Endometrial microvascular endothelial cells (primary cell): ENCODE measurements around the gene OVOL3. TPM values are rescaled to one million over a fixed set of nuclear protein-coding genes. Genes with fewer than 3 reads are reported as not detected.
"Not testable (repeated sequence)": the region's sequence is repeated elsewhere in the genome, so short reads cannot be mapped to it uniquely, and the experiment has no call there.

ENCODE experiments used
- in situ Hi-C: cut with HindIII; loops from 2 replicates; pipeline ENCODE4 v1.10.0; 2017; ENCODE audit warnings: low sequenced_read_pairs, low pct_unique_long_range_greater_than_20kb; ENCODE audit errors: inconsistent ontology term
- total RNA-seq: library from RNA; depleted of rRNA; stranded (reverse); fragments of >200 nt; gene quantifications from one replicate; pipeline ENCODE4 v1.2.3, GENCODE V29; 2015; ENCODE audit errors: inconsistent ontology term

The OVOL3 gene
- total RNA-seq, 1 donor from 2014 or later, result not detected

- in situ Hi-C loops, result no loop called here
Observed at GRCh38 chr19:36120092-36120983, 9.4 kb downstream of the OVOL3 start.

DNA sequence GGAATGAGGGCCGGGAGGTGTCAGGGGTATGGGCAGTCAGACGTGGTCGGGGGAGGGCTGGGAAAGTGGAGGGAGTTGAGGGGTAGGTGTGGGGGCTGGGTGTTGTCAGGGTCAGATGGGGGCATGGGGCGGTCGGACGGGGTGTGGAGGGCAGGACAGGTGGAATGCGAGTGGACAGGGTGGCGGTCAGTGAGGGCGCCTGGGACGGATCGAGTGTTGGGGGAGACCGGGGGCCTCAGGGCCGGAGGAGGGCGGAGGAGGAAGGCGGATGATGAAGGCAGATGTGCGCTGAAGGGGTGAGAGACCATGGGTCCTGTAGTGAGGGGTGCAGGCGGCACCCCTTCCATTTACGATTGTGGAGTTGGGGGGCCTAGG is 10.0 kb downstream of the OVOL3 start:
- in situ Hi-C loops, result no loop called here

- in situ Hi-C loops, result no loop called here
Observed at GRCh38 chr19:36121486-36122124, 10.7 kb downstream of the OVOL3 start.

DNA sequence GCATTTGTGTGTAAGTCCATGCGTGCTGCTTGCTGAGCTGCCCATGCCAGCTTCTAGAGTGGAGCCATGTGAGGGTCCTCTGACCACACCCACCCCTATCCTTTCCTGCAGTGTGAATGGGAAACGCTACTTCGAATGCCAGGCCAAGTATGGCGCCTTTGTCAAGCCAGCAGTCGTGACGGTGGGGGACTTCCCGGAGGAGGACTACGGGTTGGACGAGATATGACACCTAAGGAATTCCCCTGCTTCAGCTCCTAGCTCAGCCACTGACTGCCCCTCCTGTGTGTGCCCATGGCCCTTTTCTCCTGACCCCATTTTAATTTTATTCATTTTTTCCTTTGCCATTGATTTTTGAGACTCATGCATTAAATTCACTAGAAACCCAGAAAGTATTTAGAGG is 14.6 kb downstream of the OVOL3 start:
- in situ Hi-C loops, result no loop called here

DNA sequence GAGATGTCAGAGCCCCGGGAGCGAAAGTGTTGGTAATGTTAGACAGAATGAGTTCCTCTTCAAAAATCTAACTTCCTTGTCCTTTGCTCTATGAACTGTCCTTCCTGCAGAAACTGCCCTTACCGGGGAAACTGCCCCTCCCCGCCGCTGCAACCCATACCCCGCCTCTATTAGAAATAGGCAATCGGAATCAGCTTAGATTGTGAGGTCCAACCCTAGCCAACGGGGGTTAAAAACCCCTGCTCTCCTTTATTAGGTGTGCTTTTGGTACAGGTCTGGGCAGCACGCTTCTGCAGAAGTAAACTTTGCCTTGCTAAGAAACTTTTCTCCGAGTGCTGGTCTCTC is 17.4 kb downstream of the OVOL3 start:
- in situ Hi-C loops, result no loop called here

DNA sequence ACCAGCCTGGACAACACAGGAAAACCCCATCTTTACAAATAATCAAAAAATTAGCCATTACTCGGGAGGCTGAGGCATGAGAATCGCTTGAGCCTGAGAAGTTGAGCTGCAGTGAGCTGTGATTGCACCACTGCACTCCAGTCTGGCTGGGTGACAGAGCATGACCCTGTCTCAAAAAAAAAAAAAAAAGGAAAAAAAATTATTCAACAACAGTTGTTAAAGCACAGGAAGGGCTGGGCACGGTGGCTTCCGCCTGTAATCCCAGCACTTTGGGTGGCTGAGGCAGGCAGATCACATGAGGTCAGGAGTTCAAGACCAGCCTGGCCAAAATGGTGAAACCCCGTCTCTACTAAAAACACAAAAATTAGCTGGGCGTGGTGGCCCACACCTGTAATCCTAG is 20.3 kb downstream of the OVOL3 start:
- in situ Hi-C loops, result not testable (repeated sequence)

DNA sequence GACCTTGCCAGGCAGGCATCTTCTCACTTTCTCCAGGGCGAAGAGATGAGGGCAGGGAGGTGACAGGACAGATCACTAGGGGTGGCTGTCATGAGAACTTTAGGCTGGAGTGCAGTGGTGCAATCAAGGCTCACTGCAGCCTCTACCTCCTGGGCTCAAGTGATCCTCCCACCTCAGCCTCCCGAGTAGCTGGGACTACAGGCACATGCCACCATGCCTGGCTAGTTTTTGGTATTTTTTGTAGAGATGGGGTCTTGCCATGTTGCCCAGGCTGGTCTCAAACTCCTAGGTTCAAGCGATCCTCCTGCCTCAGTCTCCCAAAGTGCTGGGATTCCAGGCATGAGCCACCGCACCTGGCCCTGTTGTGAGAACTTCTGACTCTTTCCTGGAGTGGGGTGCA is 23.9 kb downstream of the OVOL3 start:
- in situ Hi-C loops, result not testable (repeated sequence)

DNA sequence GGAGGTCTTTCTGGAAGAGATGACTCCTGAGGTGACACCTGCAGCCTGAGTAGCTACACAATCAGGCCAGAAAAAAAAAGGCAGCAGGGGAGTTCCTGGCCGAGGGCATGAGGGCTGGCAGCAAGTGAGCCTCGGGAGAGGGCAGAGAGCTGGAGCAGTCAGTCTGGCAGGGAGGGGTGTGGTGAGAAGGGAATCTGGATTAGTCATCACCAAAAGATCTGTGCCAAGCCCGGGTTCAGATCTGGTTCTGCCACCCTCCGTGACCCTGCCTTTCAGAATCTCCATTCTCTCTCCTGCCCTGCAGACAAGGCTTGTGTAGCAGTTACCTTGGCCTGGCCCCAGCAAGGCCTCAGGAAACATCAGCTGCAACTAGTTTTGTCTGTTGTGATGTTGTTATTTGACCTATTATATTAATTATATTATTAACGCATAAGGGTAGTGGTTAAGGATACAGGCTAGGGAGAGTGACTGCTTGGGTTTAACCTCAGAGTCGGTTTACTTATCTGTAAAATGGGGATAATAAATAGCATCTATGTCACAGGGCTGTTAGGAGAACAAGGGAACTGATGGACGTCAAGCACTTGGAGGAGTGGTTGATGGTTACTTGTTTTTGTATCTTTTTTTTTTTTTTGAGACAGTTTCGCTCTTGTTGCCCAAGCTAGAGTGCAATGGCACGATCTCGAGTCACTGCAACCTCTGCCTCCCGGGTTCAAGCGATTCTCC is 26.2 kb downstream of the OVOL3 start:
- in situ Hi-C loops, result no loop called here

DNA sequence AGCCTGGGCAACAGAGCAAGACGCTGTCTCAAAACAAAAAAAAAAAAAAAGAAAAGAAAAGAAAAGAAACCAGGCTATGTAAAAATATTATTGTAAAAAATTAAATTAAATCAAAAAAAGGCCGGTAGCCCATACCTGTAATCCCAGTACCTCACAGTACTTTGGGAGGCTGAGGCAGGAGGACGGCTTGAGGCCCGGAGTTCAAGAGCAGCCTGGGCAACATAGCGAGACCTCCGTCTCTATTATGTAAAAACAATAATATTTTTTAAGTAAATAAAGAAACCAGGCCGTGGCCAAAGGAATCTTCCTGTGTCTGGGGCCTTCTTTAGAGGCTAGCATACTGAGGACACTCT is 28.2 kb downstream of the OVOL3 start:
- in situ Hi-C loops, result no loop called here

- in situ Hi-C loops, result no loop called here
Observed at GRCh38 chr19:36139473-36140303, 28.7 kb downstream of the OVOL3 start, which contains the start of gene CAPNS1. Gene CAPNS1, plus strand, starts transcription at chr19:36140066. Its CDS starts 946 bp downstream, at chr19:36141012.

DNA sequence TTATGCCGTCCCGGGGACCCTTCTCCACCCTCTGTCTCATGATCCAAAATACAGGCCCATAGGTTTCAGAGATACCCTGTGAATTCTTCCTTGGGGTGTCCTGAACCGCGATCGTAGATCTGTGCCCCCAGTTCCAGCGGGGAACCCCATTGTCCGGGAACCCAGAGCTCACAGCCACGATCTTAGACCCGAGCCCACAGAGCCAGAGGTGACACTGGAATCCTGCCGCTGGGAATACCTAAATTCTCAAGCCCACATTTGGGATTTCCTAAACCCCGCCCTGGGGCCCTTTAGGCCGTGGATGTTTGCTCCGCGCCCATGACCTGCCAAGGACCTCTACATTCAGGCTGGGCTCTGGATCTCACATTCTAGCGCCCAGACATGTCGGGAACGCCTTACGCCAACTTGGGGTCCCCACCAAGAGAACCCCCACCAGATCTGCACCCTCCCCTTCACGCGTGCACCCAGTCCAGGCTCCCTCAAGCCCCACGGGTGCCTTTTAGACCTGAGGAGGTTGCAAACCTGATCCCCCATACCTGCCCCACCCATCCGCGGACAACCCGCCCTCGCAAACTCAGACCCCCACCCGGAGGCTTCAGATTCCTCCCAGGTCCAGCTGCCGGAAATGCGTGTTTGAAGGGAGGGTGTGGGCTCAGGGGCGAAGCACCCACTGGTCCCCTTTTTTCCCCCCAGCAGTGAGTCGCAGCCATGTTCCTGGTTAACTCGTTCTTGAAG is 29.5 kb downstream of the OVOL3 start:
- in situ Hi-C loops, result no loop called here

- in situ Hi-C loops, result no loop called here
Observed at GRCh38 chr19:36141039-36141927, 30.3 kb downstream of the OVOL3 start.

- in situ Hi-C loops, result no loop called here
Observed at GRCh38 chr19:36142046-36142445, 31.1 kb downstream of the OVOL3 start.

DNA sequence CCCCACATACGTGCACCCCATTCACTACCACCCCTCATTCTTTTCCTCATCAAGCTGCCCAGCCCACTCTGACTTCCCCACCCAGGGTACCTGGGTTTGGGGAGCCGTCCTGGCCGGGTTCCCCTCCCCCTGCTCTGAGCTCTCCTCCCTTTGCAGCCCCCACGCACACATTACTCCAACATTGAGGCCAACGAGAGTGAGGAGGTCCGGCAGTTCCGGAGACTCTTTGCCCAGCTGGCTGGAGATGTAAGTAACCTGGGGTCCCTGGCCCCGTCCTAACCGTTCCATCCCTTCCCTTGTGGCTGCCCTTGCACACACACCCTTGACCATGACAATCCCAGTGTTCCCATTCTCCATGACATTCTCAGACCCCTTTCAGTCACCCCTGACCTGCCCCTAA is 31.6 kb downstream of the OVOL3 start:
- in situ Hi-C loops, result no loop called here

GRCh38 chr19:36144624-36145023 is 33.7 kb downstream of the OVOL3 start:
- in situ Hi-C loops, result no loop called here

DNA sequence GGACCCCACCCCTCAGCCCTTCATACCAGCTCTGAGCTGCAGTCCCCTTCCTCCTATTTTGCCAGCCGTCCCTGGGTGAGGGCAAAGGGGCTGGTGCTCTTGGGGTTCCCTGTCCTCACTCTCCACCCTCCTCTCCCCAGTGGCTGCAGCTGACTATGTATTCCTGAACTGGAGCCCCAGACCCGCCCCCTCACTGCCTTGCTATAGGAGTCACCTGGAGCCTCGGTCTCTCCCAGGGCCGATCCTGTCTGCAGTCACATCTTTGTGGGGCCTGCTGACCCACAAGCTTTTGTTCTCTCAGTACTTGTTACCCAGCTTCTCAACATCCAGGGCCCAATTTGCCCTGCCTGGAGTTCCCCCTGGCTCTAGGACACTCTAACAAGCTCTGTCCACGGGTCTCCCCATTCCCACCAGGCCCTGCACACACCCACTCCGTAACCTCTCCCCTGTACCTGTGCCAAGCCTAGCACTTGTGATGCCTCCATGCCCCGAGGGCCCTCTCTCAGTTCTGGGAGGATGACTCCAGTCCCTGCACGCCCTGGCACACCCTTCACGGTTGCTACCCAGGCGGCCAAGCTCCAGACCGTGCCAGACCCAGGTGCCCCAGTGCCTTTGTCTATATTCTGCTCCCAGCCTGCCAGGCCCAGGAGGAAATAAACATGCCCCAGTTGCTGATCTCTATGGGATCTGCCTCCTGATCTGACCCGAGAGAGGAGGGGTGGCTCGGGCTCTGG is 38.9 kb downstream of the OVOL3 start:
- in situ Hi-C loops, result no loop called here

DNA sequence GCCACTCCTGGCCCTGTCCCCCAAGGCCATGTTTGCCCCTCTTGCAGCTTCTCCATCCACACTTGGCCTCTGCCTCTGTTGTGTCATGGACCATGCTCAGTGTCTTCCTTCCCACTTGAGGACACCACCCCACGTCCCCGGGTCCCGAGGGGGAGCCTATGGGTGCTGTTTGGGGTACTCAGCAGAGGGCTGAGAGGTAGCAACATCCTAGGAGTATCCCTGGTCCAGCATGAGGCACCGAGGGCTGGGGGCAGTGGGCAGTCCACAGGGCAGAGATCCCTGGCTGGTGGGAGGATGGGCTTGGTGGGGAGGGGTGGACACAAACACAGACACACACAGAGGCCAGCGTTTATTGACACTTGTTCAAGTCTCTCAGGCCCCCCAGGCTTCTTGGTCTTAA is 39.6 kb downstream of the OVOL3 start:
- in situ Hi-C loops, result no loop called here
